GM19455 (cell line): ENCODE data around the gene FBXO11.
"Not testable (repeated sequence)": the region's sequence is repeated elsewhere in the genome, so short reads cannot be mapped to it uniquely, and the experiment has no call there.

ENCODE experiments used
- ATAC-seq: cut with Tn5 transposase; IDR thresholded peaks from one replicate; pipeline ENCODE4 v1.9.1; 2021; ENCODE audit not compliant: unreplicated experiment

Gene FBXO11

DNA sequence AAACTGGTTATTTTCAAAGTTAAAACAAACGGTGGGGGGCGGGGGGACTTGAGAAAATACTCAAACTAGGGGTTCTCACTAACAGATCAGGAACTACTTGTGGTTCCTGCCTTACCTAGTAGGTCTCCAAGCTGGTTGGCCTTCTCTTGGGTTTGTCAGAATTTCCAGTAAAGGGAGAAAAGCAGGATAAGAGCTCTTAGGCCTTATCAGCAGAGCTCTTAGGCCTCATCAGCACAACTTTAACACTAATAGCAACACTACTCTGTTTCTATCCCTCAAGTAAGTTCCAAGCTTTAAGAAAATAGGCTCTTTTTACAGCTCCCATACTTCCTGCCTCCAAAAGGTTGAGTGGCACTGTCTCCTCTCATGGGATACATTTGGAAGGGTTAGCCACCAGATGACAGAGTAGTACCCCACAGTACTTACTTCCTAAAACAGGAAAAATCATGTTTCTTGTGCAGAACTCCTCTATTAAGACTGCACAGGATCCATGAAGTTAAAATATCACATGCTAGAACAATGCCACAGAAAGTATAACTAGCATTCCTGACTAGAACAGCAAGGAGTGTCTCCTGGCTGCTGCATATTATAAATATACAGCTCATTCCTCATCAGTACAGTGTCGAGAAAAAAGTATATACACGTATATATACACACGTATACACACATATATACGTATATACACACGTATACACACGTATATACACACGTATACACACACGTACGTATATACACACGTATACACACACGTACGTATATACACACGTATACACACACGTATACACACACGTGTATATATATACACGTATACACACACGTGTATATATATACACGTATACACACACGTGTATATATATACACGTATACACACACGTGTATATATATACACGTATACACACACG is 6.1 kb downstream of the FBXO11 start:
- no peak for ATAC-seq

DNA sequence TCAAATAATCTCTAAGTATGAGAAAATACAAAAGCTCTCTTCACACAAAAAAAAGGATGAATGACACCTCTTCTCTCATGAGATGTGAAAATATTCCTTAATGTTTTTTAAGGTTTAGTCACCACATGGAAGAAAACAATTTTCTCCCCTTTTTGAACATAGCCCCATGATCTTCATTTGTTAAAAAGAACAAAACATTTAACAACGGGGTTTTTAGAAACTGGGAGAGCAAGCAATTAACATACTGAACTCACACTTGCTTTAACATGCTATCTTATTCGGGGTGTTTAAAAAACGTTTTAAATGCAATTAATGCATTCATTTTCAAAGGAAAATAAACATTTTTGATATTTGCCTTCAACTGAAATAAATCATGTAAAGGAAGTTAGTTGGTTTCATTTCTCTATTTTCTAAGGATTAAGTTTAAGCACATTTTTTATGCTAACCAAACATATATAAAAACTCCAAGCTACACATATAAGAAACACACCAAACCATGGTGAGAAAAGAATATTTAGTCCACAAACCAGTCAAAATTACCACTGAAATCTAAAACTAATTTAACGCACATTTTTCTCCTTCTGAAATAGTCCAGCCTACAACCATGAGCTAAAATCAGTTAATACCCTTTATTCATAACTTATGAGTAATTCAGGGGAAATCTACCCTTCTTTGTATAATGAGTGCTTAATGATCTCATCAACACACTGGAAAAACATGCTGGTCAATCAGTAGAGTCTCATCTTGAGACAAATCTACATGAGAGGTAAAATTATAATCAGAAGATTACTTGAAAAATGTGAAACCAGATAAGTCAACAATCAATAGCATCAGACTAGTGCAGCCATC is 8.2 kb downstream of the FBXO11 start:
- ATAC-seq, result no peak

DNA sequence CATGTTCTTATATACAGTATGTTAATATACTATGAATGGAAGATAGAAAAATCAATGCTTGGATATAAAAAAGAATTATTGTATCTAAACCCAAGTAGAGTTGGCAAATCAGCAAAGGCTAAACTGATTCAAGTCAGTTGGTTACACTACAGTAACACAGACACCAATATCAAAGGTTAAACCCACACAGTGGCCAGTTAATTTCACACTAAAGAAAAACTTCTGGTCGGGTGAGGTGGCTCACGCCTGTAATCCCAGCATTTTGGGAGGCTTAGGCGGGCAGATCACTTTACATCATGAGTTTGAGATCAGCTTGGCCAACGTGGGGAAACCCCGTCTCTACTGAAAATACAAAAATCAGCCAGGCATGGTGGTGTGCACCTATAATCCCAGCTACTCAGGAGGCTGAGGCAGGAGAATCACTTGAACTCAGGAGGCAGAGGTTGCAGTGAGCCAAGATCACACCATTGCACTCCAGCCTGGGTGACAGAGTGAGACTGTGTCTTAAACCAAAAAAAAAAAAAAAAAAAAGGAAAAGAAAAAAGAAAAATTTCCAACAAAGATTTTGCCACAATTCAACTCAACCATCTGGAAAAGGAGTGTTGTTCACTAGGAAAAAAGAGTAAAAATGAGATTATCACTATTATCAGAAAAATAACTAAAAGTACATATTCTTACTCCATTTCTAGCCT is 9.0 kb downstream of the FBXO11 start:
- ATAC-seq, result not testable (repeated sequence)

DNA sequence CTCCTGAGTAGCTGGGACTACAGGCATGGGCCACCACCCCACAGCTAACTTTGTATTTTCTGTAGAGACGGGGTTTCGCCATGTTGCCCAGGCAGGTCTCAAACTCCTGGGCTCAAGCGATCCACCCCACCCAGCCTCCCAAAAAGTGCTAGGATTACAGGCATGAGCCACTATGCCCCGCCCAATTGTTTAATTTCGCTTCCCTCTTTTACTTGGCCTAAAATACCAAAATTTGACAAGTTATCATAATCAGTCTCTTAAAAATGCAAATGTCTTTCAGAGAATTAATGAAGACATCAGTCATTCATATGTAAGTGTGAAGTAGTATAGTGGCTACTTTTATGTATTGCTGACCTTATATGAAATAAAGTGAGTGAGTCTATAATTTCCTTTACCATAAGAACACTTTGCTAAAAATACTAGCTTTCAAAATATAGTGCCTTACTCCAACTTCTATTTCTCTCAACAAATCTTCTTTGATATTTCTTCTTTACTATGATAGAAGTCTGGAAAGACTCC is 9.8 kb downstream of the FBXO11 start:
- ATAC-seq, result no peak

DNA sequence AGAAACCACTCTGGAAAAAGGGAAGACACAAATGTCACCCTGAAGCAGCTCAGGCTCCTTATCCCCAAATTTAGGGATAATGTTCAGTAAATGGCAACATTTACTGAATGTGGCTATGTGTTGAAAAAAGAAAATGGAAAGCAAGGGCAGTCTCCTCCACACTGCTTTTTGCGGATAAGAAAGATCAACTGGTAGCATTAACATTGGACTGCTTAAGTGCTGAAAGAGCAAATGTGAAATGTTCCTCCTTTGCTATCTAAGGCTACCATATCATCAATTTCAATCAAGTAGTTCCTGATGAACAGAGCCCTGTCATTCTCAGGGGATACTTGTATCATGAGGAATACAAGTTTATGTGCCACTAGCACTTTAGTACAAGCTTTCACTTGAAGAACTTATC is 12.5 kb downstream of the FBXO11 start:
- ATAC-seq, result no peak

DNA sequence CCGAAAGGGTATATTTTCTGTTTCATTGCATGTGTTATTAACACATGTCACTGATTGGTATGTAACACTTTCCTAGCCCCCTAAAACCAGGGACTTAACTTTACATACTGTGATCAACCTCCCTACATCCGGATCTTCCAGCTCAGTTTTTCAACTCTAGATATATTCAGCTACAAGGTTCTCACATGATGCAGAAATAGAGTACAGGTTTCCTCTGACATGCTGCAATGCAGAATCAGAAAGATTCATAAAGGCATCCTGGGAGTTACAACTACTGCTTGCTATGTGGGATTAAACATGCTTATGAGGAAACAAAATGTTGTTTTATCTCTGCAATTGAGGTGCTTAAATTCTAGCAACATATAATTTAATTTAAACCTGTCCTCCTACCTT is 14.0 kb downstream of the FBXO11 start:
- no peak for ATAC-seq

DNA sequence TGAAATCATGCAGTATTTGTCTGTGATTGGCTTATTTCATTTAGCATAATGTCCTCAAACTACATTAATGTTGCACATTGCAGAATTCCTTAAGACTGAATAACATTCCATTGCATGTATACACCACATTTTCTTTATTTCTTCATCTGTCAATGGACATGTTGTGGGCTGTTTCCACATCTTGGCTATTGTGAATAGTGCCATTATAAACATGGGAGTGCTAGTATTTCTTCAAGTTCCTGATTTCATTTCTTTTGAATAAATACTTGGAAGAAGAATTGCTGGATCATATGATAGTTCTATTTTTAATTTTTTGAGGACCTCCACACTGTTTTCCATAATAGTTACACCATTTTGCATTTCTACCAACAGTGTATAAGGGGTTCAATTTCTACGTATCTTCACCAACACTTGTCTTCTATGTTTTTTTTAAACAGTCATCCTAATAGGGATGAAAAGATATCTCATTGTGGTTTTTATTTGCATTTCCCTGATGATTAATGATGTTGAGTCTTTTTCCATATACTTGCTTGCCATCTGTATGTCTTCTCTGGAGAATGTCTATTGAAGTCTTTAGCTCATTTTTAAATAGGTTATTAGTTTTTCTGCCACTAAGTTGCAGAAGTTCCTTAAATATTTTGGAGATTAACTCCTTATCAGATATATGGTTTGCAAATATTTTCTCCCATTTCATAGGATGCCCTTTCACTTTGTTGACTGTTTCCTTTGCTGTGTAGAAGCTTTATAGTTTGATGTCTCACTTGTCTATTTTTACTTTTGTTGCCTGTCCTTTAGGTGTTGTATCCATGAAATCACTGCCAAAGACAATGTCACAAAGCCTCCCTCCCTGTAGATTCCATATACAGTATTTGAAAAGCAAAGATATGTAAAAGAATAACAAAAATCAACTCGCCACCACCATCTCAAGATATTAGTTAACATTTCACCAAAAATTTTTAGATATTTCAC is 14.6 kb downstream of the FBXO11 start:
- ATAC-seq, result no peak

DNA sequence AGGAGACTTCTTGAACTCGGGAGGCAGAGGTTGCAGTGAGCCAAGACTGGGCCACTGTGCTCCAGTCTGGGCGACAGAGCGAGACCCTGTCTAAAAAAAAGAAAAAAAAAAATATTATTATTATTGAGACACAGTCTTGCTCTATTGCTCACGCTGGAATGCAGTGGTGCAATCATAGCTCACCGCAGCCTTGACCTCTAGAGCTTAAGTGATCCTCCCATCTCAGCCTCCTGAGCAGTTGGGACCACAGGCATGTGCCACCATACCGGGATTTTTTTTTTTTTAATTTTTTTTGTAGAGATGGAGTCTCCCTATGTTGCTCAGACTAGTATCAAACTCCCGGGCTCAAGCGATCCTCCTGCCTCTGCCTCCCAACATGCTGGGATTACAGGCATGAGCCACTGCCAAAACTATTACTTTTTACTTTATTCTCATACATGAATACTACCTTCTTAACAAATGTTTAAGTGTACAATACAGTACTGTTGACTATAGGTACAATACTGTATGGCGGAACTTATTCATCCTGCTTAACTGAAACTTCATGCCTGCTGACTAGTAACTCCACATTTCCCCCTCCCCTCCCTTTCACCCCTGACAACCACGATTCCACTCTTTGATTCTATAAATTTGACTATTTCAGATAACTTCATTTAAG is 15.5 kb downstream of the FBXO11 start:
- no peak for ATAC-seq

DNA sequence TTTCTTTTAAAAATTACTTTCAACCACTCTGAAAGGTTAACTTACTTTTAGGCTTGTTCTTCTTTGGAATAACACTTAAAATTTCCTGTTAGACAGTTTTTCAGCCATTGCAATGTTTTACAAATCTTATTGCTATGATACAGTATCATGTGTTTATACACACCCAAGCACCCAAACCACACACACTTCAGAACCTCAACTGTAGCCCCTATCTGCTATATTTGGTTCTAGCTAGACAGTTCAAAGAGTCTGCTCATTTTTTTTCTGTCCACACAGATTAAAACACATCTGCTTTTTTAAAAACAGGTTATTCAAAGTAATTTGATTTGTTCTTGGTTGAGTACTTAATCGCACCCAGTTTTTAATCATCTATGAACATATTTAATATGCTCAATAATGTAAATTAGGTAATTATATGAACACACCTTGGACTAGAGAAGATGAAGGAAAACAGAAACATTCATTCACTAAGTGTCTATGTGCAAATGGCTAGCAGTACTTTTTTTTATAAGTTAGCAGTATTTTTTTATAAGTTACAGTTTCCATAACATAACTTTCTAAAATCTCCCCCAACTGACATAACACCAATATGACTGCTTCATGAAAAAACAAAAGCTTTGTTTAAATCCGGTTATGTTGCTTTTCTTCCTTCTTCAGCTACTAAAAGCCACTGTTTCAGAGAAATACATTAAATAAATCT is 17.6 kb downstream of the FBXO11 start:
- no peak for ATAC-seq

DNA sequence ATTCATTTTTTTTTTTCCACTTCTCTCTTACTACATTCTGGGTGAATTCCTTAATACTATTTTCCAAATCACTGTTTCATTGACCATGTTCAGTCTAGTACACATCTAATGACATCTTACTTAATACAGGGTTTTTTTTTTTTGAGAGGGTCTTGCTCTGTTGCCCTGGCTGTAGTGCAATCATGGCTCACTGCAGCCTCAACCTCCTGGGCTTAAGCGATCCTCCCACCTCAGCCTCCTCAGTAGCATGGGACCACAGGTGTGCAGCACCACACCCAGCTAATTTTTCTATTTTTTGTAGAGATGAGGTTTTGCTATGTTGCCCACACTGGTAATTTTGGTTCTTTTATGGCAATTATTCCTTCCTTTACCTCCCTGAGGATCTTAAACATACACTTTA is 29.4 kb downstream of the FBXO11 start:
- ATAC-seq, result no peak

DNA sequence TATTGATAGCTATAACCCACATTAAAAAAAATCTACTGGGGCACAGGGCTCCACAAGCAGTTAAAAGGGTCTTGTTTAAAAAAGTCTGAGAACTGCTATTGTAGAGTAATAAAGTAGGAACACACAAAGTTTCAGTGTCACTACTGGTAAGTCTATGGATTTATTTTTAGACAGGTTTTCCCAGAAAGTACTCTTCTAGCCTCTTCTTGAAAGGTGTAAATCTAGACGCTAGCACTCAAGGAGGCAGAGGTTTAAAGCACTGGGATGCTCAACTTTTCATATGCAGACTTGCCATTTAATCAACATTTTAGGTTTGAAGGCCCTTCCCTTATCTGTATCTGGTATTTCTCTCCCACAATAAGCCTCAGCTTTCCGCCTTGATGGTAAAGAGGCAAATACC is 33.4 kb downstream of the FBXO11 start:
- no peak for ATAC-seq

DNA sequence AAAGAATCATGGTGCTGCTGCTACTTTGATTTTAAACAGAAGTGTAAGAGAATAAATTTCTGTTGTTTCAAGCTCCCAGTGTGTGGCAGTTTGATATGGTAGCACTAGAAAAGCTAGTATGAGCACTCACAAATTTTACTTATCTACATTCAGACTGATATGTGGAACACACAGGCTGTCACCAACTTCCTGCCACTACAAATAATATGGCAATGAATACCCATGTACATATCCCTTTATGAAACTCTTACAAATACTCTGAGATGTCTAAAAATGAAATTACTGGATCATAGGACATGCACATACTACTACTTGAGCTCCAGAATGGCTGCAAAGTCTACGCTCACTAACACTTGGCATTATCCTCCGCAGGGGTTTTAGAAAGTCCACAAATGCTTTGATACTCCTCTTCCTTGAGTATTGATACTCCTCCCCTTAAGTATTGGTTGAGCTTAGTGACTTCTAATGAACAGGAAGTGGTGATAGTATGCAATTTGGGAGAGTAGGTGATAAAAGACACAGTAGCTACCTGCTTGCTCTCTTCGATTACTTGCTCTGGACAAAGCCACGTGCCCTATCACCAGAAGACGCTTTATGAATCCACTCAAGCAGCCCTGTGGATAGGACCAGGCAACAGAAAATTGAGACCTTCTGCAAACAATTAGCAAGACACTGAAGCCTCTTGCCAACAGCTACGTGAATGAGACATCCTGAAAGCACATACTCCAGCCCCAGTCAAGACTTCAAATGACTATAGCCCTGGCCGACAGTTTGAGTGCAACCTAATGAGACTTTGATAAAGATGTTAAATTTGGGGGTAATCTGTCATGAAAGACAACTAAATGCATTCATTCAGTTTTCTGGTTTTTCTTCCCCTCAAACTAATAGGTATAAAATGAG is 35.4 kb downstream of the FBXO11 start:
- no peak for ATAC-seq

DNA sequence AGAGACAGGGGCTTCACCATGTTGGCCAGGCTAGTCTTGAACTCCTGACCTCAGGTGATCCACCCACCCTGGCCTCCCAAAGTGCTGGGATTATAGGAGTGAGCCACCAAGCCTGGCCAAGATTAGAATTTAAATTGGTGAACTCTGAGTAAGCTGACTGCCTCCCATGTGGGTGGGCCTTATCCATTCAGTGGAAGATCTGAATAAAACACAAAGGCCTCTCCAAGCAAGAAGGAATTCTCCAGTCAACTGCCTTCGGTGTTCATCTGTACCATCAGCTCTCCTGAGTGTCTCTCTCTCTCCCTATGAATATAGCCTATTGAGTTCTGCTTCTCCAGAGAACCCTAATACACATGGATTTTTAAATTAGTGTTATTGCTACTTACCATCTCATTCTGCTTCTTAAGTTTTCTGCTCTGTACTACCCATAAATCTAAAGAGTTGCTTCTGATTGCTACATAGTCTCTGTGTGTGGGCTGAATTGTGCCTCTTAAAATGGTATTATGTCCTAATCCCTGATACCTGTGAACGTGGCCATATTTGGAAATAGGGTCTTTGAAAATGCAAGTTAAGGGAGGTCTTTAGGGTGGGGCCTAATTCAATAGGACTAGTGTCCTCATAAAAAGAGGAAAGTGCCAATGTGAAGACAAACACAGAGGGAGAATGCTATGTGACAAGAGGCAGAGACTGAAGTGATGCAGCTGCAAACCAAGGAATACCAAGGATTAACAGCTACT is 36.3 kb downstream of the FBXO11 start:
- no peak for ATAC-seq

DNA sequence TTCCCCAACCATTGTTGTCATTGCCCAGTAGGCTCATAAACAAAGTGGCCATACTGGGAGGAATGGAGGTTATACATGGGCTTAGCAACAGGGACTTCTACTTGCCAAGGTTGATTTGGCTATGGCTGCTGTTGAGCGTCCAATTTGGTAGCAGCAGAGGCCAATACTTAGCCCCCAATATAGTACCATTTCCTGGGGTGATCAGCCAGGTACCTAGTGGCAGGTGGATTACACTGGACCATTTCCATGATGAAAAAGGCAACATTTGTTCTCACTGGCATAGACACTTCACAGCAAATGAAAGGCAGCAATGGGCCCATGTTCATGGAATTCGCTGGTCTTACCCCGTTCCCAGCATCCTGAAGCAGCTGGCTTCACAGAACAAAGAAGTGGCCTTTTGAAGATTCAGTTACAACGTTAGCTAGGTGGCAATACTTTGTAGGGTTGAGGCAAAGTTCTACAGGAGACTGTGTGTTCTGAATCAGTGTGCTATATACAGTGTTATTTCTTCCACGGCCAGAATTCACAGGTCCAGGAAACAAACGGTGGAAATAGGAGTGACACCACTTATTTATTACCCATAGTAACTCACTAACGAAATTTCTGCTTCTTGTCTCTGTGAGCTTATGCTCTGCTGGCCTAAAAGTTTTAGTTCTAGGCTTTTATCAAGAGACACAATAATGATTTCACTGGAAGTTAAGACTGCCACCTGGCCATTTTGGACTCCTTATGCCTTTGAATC is 37.5 kb downstream of the FBXO11 start:
- ATAC-seq, result no peak

DNA sequence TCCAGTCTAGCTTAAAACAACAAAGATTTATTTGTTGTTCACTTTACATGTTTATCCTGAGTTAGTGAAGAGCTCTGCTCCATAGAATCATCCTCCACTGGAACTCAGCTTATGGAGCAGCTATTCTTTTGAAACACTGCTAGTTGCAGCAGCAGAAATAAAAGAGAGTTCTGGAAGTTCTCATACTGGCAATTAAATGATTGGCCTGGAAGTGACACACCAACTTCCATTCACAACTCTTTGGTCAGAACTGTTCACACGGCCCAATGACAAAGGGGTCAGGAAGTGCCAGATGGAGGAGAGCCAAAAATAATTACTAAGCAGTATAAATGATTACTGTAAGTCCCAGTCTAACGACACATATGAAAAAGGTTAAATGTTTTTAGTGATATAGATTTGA is 39.1 kb downstream of the FBXO11 start:
- no peak for ATAC-seq

DNA sequence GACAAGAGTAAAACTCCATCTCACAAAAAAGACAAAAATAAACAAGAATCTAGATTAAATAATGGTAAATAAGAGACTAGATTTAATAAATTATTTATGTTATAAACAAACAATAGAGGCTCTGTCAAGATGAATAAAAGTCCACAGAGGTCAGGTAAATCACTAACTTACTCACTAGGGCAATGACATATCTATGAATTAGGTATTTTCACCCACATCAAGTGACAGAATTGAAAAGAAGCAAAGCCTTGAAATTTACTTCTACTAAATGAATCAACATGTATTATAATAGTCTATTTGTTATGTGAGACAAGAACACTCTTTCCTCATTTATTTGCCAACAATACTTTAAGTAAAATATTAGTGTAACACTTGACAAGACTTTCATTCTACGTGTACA is 41.7 kb downstream of the FBXO11 start:
- ATAC-seq, result no peak

DNA sequence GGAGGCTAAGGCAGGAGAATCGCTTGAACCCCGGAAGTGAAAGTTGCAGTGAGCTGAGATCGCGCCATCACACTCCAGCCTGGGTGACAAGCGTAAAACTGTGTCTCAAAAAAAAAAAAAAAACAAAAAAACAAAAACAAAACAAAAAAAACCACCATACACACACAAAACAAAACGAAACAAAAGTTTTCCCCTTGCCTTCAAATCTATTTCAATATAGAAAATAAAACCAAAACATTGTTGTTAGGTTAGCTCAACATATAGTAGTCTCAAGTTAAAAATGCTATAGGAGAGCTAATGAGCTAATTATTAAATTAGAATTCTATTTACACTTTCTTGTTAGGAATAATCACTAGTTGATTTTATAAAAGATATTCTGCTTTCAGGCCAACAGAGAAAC is 43.3 kb downstream of the FBXO11 start:
- no peak for ATAC-seq
